Measurements from ENCODE around the gene QPCTL. TPM values are rescaled to one million over a fixed set of nuclear protein-coding genes. Genes with fewer than 3 reads are reported as not detected.

The QPCTL gene
- total and polyA plus RNA-seq, 9 of the 15 experiments (the other 6 are each of a cell fraction or from before 2014, with no cell fraction given), result 0.99 to 31.3 (median 12.7) TPM

DNA sequence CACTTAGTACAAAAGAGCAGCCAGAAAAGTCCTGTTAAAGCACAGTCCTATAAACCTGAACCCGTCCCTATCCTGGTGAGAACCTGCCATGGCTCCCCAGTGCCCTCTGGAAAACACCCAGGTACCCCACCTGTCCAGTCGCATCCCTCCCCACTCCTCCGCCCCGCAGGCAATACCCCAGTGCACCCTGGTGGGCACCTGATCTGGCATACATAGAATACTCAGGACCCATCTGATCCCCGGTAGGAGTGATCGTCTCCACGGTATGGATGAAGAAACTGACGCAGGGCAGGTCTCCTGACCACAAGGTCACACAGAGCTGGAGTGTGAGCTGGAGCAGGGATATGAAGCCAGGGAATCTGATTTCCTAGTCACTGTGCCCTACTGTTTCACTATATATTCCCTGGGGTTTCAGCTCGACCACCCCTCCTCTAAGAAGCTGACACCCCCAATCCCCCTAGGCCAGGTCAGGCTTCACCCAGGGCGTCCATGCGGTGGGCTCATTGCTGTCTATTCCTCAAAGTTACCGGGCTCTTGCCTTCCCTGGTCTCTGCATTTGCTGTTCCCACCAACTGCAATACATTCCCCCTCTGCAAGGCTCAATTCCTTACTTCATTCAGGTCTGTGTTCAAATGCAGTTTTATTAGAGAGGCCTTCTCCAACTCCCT, 25.7 kb downstream of the QPCTL start (continued):
- TF ChIP-seq, protein P1, sequence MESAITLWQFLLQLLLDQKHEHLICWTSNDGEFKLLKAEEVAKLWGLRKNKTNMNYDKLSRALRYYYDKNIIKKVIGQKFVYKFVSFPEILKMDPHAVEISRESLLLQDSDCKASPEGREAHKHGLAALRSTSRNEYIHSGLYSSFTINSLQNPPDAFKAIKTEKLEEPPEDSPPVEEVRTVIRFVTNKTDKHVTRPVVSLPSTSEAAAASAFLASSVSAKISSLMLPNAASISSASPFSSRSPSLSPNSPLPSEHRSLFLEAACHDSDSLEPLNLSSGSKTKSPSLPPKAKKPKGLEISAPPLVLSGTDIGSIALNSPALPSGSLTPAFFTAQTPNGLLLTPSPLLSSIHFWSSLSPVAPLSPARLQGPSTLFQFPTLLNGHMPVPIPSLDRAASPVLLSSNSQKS (CRISPR knock-in tag; IDR thresholded peaks at IDR 0.05), result no peak
- TF ChIP-seq, protein P2, sequence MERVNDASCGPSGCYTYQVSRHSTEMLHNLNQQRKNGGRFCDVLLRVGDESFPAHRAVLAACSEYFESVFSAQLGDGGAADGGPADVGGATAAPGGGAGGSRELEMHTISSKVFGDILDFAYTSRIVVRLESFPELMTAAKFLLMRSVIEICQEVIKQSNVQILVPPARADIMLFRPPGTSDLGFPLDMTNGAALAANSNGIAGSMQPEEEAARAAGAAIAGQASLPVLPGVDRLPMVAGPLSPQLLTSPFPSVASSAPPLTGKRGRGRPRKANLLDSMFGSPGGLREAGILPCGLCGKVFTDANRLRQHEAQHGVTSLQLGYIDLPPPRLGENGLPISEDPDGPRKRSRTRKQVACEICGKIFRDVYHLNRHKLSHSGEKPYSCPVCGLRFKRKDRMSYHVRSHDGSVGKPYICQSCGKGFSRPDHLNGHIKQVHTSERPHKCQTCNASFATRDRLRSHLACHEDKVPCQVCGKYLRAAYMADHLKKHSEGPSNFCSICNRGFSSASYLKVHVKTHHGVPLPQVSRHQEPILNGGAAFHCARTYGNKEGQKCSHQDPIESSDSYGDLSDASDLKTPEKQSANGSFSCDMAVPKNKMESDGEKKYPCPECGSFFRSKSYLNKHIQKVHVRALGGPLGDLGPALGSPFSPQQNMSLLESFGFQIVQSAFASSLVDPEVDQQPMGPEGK (CRISPR knock-in tag; IDR thresholded peaks at IDR 0.05; ENCODE audit: borderline replicate concordance), result no peak
- no peak for TF ChIP-seq MEF2A (IDR thresholded peaks at IDR 0.05; ENCODE audit: control insufficient read depth, low read depth, low read length)
- peak; percentile 48 for TF ChIP-seq KDM5B (IDR thresholded peaks at IDR 0.05; ENCODE audit: insufficient replicate concordance, low read depth, low read length)
- no peak for TF ChIP-seq ZNF583 (CRISPR knock-in tag; IDR thresholded peaks at IDR 0.05)
- TF ChIP-seq, protein P3, sequence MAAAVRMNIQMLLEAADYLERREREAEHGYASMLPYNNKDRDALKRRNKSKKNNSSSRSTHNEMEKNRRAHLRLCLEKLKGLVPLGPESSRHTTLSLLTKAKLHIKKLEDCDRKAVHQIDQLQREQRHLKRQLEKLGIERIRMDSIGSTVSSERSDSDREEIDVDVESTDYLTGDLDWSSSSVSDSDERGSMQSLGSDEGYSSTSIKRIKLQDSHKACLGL (CRISPR knock-in tag; IDR thresholded peaks at IDR 0.05; ENCODE audit: borderline replicate concordance, poor library complexity, severe bottlenecking), result no peak
- TF ChIP-seq, protein P4, sequence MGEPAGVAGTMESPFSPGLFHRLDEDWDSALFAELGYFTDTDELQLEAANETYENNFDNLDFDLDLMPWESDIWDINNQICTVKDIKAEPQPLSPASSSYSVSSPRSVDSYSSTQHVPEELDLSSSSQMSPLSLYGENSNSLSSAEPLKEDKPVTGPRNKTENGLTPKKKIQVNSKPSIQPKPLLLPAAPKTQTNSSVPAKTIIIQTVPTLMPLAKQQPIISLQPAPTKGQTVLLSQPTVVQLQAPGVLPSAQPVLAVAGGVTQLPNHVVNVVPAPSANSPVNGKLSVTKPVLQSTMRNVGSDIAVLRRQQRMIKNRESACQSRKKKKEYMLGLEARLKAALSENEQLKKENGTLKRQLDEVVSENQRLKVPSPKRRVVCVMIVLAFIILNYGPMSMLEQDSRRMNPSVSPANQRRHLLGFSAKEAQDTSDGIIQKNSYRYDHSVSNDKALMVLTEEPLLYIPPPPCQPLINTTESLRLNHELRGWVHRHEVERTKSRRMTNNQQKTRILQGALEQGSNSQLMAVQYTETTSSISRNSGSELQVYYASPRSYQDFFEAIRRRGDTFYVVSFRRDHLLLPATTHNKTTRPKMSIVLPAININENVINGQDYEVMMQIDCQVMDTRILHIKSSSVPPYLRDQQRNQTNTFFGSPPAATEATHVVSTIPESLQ (CRISPR knock-in tag; IDR thresholded peaks at IDR 0.05), result no peak
- TF ChIP-seq STAG1 (CRISPR knock-in tag; IDR thresholded peaks at IDR 0.05; ENCODE audit: borderline replicate concordance), result no peak
- TF ChIP-seq, protein P5, sequence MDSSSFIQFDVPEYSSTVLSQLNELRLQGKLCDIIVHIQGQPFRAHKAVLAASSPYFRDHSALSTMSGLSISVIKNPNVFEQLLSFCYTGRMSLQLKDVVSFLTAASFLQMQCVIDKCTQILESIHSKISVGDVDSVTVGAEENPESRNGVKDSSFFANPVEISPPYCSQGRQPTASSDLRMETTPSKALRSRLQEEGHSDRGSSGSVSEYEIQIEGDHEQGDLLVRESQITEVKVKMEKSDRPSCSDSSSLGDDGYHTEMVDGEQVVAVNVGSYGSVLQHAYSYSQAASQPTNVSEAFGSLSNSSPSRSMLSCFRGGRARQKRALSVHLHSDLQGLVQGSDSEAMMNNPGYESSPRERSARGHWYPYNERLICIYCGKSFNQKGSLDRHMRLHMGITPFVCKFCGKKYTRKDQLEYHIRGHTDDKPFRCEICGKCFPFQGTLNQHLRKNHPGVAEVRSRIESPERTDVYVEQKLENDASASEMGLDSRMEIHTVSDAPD (CRISPR knock-in tag; IDR thresholded peaks at IDR 0.05), result no peak
- TF ChIP-seq, protein P6, sequence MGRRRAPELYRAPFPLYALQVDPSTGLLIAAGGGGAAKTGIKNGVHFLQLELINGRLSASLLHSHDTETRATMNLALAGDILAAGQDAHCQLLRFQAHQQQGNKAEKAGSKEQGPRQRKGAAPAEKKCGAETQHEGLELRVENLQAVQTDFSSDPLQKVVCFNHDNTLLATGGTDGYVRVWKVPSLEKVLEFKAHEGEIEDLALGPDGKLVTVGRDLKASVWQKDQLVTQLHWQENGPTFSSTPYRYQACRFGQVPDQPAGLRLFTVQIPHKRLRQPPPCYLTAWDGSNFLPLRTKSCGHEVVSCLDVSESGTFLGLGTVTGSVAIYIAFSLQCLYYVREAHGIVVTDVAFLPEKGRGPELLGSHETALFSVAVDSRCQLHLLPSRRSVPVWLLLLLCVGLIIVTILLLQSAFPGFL (CRISPR knock-in tag; IDR thresholded peaks at IDR 0.05), result no peak
- TF ChIP-seq NCOA4 (IDR thresholded peaks at IDR 0.05; ENCODE audit: partially characterized antibody), result no peak
- TF ChIP-seq, protein P7, sequence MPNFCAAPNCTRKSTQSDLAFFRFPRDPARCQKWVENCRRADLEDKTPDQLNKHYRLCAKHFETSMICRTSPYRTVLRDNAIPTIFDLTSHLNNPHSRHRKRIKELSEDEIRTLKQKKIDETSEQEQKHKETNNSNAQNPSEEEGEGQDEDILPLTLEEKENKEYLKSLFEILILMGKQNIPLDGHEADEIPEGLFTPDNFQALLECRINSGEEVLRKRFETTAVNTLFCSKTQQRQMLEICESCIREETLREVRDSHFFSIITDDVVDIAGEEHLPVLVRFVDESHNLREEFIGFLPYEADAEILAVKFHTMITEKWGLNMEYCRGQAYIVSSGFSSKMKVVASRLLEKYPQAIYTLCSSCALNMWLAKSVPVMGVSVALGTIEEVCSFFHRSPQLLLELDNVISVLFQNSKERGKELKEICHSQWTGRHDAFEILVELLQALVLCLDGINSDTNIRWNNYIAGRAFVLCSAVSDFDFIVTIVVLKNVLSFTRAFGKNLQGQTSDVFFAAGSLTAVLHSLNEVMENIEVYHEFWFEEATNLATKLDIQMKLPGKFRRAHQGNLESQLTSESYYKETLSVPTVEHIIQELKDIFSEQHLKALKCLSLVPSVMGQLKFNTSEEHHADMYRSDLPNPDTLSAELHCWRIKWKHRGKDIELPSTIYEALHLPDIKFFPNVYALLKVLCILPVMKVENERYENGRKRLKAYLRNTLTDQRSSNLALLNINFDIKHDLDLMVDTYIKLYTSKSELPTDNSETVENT (CRISPR knock-in tag; IDR thresholded peaks at IDR 0.05), result no peak
- TF ChIP-seq TEAD4 (IDR thresholded peaks at IDR 0.05; ENCODE audit: low read length), result no peak
- TF ChIP-seq TEAD4 (CRISPR knock-in tag; IDR thresholded peaks at IDR 0.05; ENCODE audit: borderline replicate concordance), result no peak
- no peak for TF ChIP-seq EHMT2 (IDR thresholded peaks at IDR 0.05)

All from K562 (cell line).